Endothelial cell of umbilical vein (primary cell): ENCODE data around the gene KPNB1. TPM values are rescaled to one million over a fixed set of nuclear protein-coding genes. Genes with fewer than 3 reads are reported as not detected.

Experiments
- BruUV-seq: library from RNA; stranded (reverse); fragments of 400-500 nt; replicated peaks from 2 replicates; lab custom pipeline; 2021; lab: Mats Ljungman, UMichigan
- CTCF ChIA-PET: fragments of 300-600, 350-600 bp; sonication (Branson Sonifier 250); formaldehyde crosslinking; loops from one replicate; lab custom pipeline; 2021; ENCODE audit warnings: antibody characterized with exemption, inconsistent platforms; lab: Charles Lee
- POLR2A ChIA-PET: fragments of 300-600, 350-600 bp; sonication (Branson Sonifier 250); formaldehyde crosslinking; loops from one replicate; lab custom pipeline; 2021; ENCODE audit warnings: antibody characterized with exemption, inconsistent platforms; lab: Charles Lee
- DNase-seq: peaks from one replicate; pipeline ENCODE4 v3.0.0-alpha.2; 2011; ENCODE audit warnings: low read depth, low spot score
- FAIRE-seq: peaks from 2 replicates; lab custom pipeline; 2011; peaks lifted over from hg19 to GRCh38; lab: Jason Lieb, UNC
- H2AFZ ChIP-seq: 2 replicates; pipeline ENCODE4 v1.6.0; 2012; ENCODE audit warnings: low read depth, low read length, control low read depth, inconsistent platforms
- H3K27ac ChIP-seq: 2 replicates; pipeline ENCODE4 v1.5.1; 2011; ENCODE audit warnings: low read depth, mild to moderate bottlenecking, control low read depth, low read length, moderate library complexity; ENCODE audit not compliant: insufficient read depth
- H3K27me3 ChIP-seq, 2 experiments: 2 replicates each; pipeline versions ENCODE4 v1.6.0 to v1.6.1; 2011; ENCODE audit warnings: low read length in 2 of 2, mixed read lengths in 1 of 2; ENCODE audit not compliant: control insufficient read depth in 2 of 2, insufficient read depth in 2 of 2
- H3K36me3 ChIP-seq, 2 experiments: 2 replicates in 1 of 2; 3 replicates in 1 of 2; pipeline ENCODE4 v1.5.1; 2011; ENCODE audit warnings: low read length in 2 of 2, mild to moderate bottlenecking in 1 of 2, moderate library complexity in 1 of 2; ENCODE audit not compliant: control insufficient read depth in 2 of 2, insufficient read depth in 2 of 2; ENCODE audit errors: extremely low read depth in 1 of 2
- H3K4me1 ChIP-seq: 3 replicates; pipeline ENCODE4 v1.5.1; 2011; ENCODE audit warnings: mild to moderate bottlenecking, low read length; ENCODE audit not compliant: control insufficient read depth, insufficient read depth; ENCODE audit errors: extremely low read depth
- H3K4me2 ChIP-seq: 2 replicates; pipeline ENCODE4 v1.6.1; 2011; ENCODE audit warnings: low read length, control low read depth, mixed read lengths; ENCODE audit not compliant: insufficient read depth
- H3K4me3 ChIP-seq, 3 experiments: fragments of 200-600 bp in 1 of 3; sonication (generic), shearing (Covaris generic) in 1 of 3; replicated peaks in 1 of 3; 2 replicates each; pipeline ENCODE4 v1.5.1; 2011 to 2016; ENCODE audit warnings: control low read depth in 3 of 3, low read length in 3 of 3, mild to moderate bottlenecking in 2 of 3, inconsistent platforms in 1 of 3, low read depth in 1 of 3, moderate library complexity in 1 of 3; ENCODE audit not compliant: insufficient read depth in 1 of 3
- H3K79me2 ChIP-seq: 2 replicates; pipeline ENCODE4 v1.6.0; 2012; ENCODE audit warnings: low read length, inconsistent platforms; ENCODE audit not compliant: control insufficient read depth, insufficient read depth
- H3K9ac ChIP-seq: replicated peaks from 2 replicates; pipeline ENCODE3; 2011; ENCODE audit warnings: low read length, control low read depth; ENCODE audit not compliant: insufficient read depth; ENCODE audit errors: extremely low read depth
- H3K9me1 ChIP-seq: replicated peaks from 3 replicates; pipeline ENCODE4 v1.6.0; 2011; ENCODE audit warnings: mild to moderate bottlenecking, low read length; ENCODE audit not compliant: control insufficient read depth, insufficient read depth; ENCODE audit errors: extremely low read depth
- H3K9me3 ChIP-seq: replicated peaks from 2 replicates; pipeline ENCODE4 v1.5.1; 2012; ENCODE audit warnings: low read length, inconsistent platforms; ENCODE audit not compliant: control insufficient read depth, insufficient read depth
- H4K20me1 ChIP-seq: replicated peaks from 2 replicates; pipeline ENCODE3; 2011; ENCODE audit warnings: mild to moderate bottlenecking, low read length; ENCODE audit not compliant: control insufficient read depth, insufficient read depth; ENCODE audit errors: extremely low read depth
- CTCF ChIP-seq, 2 donors: IDR thresholded peaks; 1 replicate in 1 of 2; 2 replicates in 1 of 2; pipeline ENCODE4 v1.5.1; 2011; ENCODE audit warnings: low read length in 2 of 2, mild to moderate bottlenecking in 2 of 2, moderate library complexity in 2 of 2, control low read depth in 1 of 2, inconsistent platforms in 1 of 2, low read depth in 1 of 2; ENCODE audit not compliant: insufficient read depth in 1 of 2; ENCODE audit errors: extremely low read depth in 1 of 2
- EZH2 ChIP-seq: IDR thresholded peaks from 2 replicates; pipeline ENCODE4 v1.6.1; 2012; ENCODE audit warnings: borderline replicate concordance, low read depth, mild to moderate bottlenecking, moderate library complexity, low read length, inconsistent platforms; ENCODE audit not compliant: severe bottlenecking
- FOS ChIP-seq: IDR thresholded peaks from 2 replicates; pipeline ENCODE4 v1.6.1; 2011; ENCODE audit warnings: mild to moderate bottlenecking, low read length, moderate library complexity, borderline replicate concordance; ENCODE audit not compliant: insufficient read depth
- GATA2 ChIP-seq: IDR thresholded peaks from 2 replicates; pipeline ENCODE4 v1.7.0; 2011; ENCODE audit warnings: low read depth, mild to moderate bottlenecking, moderate library complexity, mixed read lengths, low read length; ENCODE audit not compliant: insufficient read length, insufficient read depth
- JUN ChIP-seq: IDR thresholded peaks from 2 replicates; pipeline ENCODE4 v1.6.1; 2011; ENCODE audit warnings: borderline replicate concordance, low read depth; ENCODE audit not compliant: insufficient read length, insufficient read depth
- MAX ChIP-seq: IDR thresholded peaks from 2 replicates; pipeline ENCODE4 v1.6.1; 2011; ENCODE audit not compliant: insufficient read depth, insufficient read length
- MYC ChIP-seq: IDR thresholded peaks from one replicate; pipeline ENCODE4 v1.6.1; 2011; ENCODE audit warnings: mild to moderate bottlenecking, low read depth, low read length
- POLR2A ChIP-seq: IDR thresholded peaks from 2 replicates; pipeline ENCODE4 v1.6.1; 2012; ENCODE audit warnings: low read depth, mild to moderate bottlenecking, control low read depth, low read length
- POLR2AphosphoS5 ChIP-seq: IDR thresholded peaks from 2 replicates; pipeline ENCODE4 v1.6.1; 2012; ENCODE audit warnings: low read depth, mild to moderate bottlenecking, control low read depth, low read length, moderate library complexity; ENCODE audit not compliant: insufficient read depth
- dilution Hi-C: fragments of 300-500 bp; cut with MboI; formaldehyde crosslinking; loops from one replicate; pipeline ENCODE4 v1.15.0; 2019; ENCODE audit warnings: low sequenced_read_pairs; ENCODE audit not compliant: extremely low pct_ligation_motif_present
- intact Hi-C: fragments of 100-400 bp; cut with micrococcal nuclease; formaldehyde crosslinking; loops from one replicate; pipeline ENCODE4 v1.10.0; 2022
- polyA plus RNA-seq, 4 experiments: library from polyadenylated mRNA; depleted of rRNA in 3 of 4; stranded (reverse) in 3 of 4; unstranded in 1 of 4; fragments of >200 nt; gene quantifications; 2 replicates each; pipeline versions ENCODE4 v1.2.1 to v1.2.3, GENCODE V29; 2011 to 2012; ENCODE audit warnings: missing spikeins in 1 of 4
- total RNA-seq: library from RNA; stranded (reverse); gene quantifications from 2 replicates; pipeline ENCODE4 v1.2.3, GENCODE V29; 2021

The KPNB1 gene
- total and polyA plus RNA-seq, 2 donors (not counting 3 experiments of a cell fraction or from before 2014, with no cell fraction given): 119 to 495 TPM

GRCh38 chr17:47721725-47722124 is 72.0 kb downstream of the KPNB1 start:
- CTCF ChIA-PET: interaction anchor here (1.1 to 1.8 kb wide), 2 partner anchors 12 to 24 kb away, joined by 3 to 5 read pairs; no protein-coding TSS in a partner anchor
- no peak for FAIRE-seq
- BruUV-seq: no TSS peak

More at GRCh38 chr17:47721725-47722124, 72.0 kb downstream of the KPNB1 start:
- dilution Hi-C loops (no loop called here), intact Hi-C loops (no loop called here)
- no peaks in the 10 kb centered on the region for H3K79me2 ChIP-seq
- no peaks in the 10 kb centered on the region for H3K9me1 ChIP-seq
- no peak overlapping the region for H3K4me3 ChIP-seq
- H3K27me3 ChIP-seq: peaks cover 40 to 42% of the 10 kb centered on the region in 2 experiments
- no peaks in the 10 kb centered on the region for H3K36me3 ChIP-seq
- no peaks in the 10 kb centered on the region for H3K9me3 ChIP-seq
- H4K20me1 ChIP-seq: no peaks in the 10 kb centered on the region
- no peak overlapping the region for H2AFZ ChIP-seq
- no peak overlapping the region for H3K27ac ChIP-seq
- no peak overlapping the region for H3K4me2 ChIP-seq
- no peaks in the 10 kb centered on the region for H3K4me1 ChIP-seq
- H3K9ac ChIP-seq: no peak overlapping the region
- TF ChIP-seq FOS: no peak
- TF ChIP-seq EZH2: no peak
- no peak for TF ChIP-seq POLR2A
- no peak for TF ChIP-seq MYC
- no peak for TF ChIP-seq CTCF (IDR thresholded peaks at IDR 0.05; ENCODE audit: extremely low read depth in 1 of 2, insufficient read depth in 1 of 2, low read depth in 1 of 2, low read length in 2 of 2)
- TF ChIP-seq POLR2AphosphoS5: no peak
- TF ChIP-seq GATA2: no peak
- no peak for TF ChIP-seq MAX
- no peak for TF ChIP-seq JUN
- no peak for DNase-seq
- POLR2A ChIA-PET: no interaction called here
